Cardiac muscle cell (in vitro differentiated cells and primary cell): Measurements from ENCODE around the gene TOMM34. TPM values are rescaled to one million over a fixed set of nuclear protein-coding genes. Genes with fewer than 3 reads are reported as not detected.

Experiments
- DNase-seq, 2 donors: peaks; one replicate each; pipeline versions ENCODE4 v3.0.0 to v3.0.0-alpha.2; 2010 to 2017; ENCODE audit warnings: low read depth in 1 of 2, low spot score in 1 of 2
- H3K27ac ChIP-seq: fragments of 200-600 bp; sonication (generic); 2 replicates; pipeline ENCODE4 v1.5.1; 2016
- H3K27me3 ChIP-seq: fragments of 200-600 bp; sonication (generic); 2 replicates; pipeline ENCODE4 v1.6.0; 2016; ENCODE audit warnings: control low read depth
- H3K36me3 ChIP-seq: fragments of 200-600 bp; sonication (generic); 2 replicates; pipeline ENCODE4 v1.5.1; 2016; ENCODE audit warnings: control low read depth
- H3K4me1 ChIP-seq: fragments of 200-600 bp; sonication (generic); 2 replicates; pipeline ENCODE4 v1.8.1; 2017; ENCODE audit warnings: low read depth, mild to moderate bottlenecking, mixed run types
- H3K4me3 ChIP-seq: fragments of 200-600 bp; sonication (generic); 2 replicates; pipeline ENCODE4 v1.5.1; 2016; ENCODE audit warnings: mild to moderate bottlenecking
- H3K9me3 ChIP-seq: fragments of 200-600 bp; sonication (generic); 2 replicates; pipeline ENCODE4 v1.5.1; 2017; ENCODE audit warnings: low read depth, mild to moderate bottlenecking, control low read depth
- CTCF ChIP-seq: IDR thresholded peaks from 2 replicates; pipeline ENCODE4 v1.5.1; 2012; ENCODE audit warnings: low read depth, mild to moderate bottlenecking, low read length
- polyA plus RNA-seq: library from polyadenylated mRNA; unstranded; fragments of >200 nt; fragmentation: Nextera tagmentation; extraction: Ambion mirVana; gene quantifications from 2 replicates; pipeline ENCODE4 v1.2.1, GENCODE V29; 2016
- total RNA-seq: library from RNA; depleted of rRNA; stranded (reverse); fragments of >200 nt; gene quantifications from 2 replicates; pipeline ENCODE4 v1.2.3, GENCODE V29; 2016

Gene TOMM34
- total and polyA plus RNA-seq, 2 experiments from 2014 or later, result 79.2 to 107 TPM

GRCh38 chr20:44901974-44902373 is 58.2 kb downstream of the TOMM34 start:
- Histone ChIP-seq H3K4me1 (peaks cover 4% of the 10 kb centered on the region), H3K27me3 (no peaks in the 10 kb centered on the region), H3K27ac (no peak overlapping the region), H3K9me3 (no peaks in the 10 kb centered on the region), H3K4me3 (no peak overlapping the region), H3K36me3 (peaks cover 49% of the 10 kb centered on the region)
- no peak for TF ChIP-seq CTCF
- no peak for DNase-seq

- no peak overlapping the region for H3K27ac ChIP-seq
- H3K9me3 ChIP-seq, result no peaks in the 10 kb centered on the region
- no peak overlapping the region for H3K4me3 ChIP-seq
- no peak for DNase-seq
- no peak for TF ChIP-seq CTCF
- H3K36me3 ChIP-seq, result peaks cover 40% of the 10 kb centered on the region
- no peaks in the 10 kb centered on the region for H3K27me3 ChIP-seq
- H3K4me1 ChIP-seq, result peaks cover 13% of the 10 kb centered on the region
Measured at GRCh38 chr20:44900231-44900854, 59.9 kb downstream of the TOMM34 start.

- Histone ChIP-seq H3K27ac (no peak overlapping the region), H3K27me3 (no peaks in the 10 kb centered on the region), H3K4me3 (no peak overlapping the region), H3K9me3 (no peaks in the 10 kb centered on the region), H3K4me1 (peaks cover 13% of the 10 kb centered on the region), H3K36me3 (peaks cover 8% of the 10 kb centered on the region)
- no peak for DNase-seq
- TF ChIP-seq CTCF, result no peak
Measured at GRCh38 chr20:44897133-44897532, 63.1 kb downstream of the TOMM34 start.

GRCh38 chr20:44896583-44896982 is 63.6 kb downstream of the TOMM34 start:
- Histone ChIP-seq H3K9me3 (no peaks in the 10 kb centered on the region), H3K27me3 (no peaks in the 10 kb centered on the region), H3K27ac (no peak overlapping the region), H3K4me1 (peaks cover 13% of the 10 kb centered on the region), H3K36me3 (peaks cover 3% of the 10 kb centered on the region), H3K4me3 (no peak overlapping the region)
- DNase-seq, result peak in 1 of 2 donors; percentile 69
- TF ChIP-seq CTCF, result no peak

GRCh38 chr20:44894959-44895358 is 65.2 kb downstream of the TOMM34 start:
- H3K27ac ChIP-seq, result no peak overlapping the region
- no peak overlapping the region for H3K4me3 ChIP-seq
- TF ChIP-seq CTCF, result no peak
- H3K4me1 ChIP-seq, result peaks cover 13% of the 10 kb centered on the region
- DNase-seq, result no peak
- no peaks in the 10 kb centered on the region for H3K9me3 ChIP-seq
- no peaks in the 10 kb centered on the region for H3K36me3 ChIP-seq
- no peaks in the 10 kb centered on the region for H3K27me3 ChIP-seq

Other genes starting within 250 kb of the TOMM34 start
- gene CCN5, start 245.0 kb downstream of the TOMM34 start, total RNA-seq, result not detected in 2 replicates
- 0.20 TPM in 1 of 2 replicates, not detected in the other for gene CCN5, start 245.0 kb downstream of the TOMM34 start, polyA plus RNA-seq
- 0.07 TPM in 1 of 2 replicates, not detected in the other for gene KCNK15, start 214.5 kb downstream of the TOMM34 start, total RNA-seq
- gene KCNK15, start 214.5 kb downstream of the TOMM34 start, polyA plus RNA-seq, result 0.32 TPM in 1 of 2 replicates, not detected in the other
- gene RIMS4, start 149.9 kb downstream of the TOMM34 start, total RNA-seq, result 4.3 and 5.3 TPM in 2 replicates
- gene RIMS4, start 149.9 kb downstream of the TOMM34 start, polyA plus RNA-seq, result 2.0 and 3.6 TPM in 2 replicates
- gene YWHAB, start 74.7 kb downstream of the TOMM34 start, total RNA-seq, result 66.0 and 66.8 TPM in 2 replicates
- gene YWHAB, start 74.7 kb downstream of the TOMM34 start, polyA plus RNA-seq, result 167 and 242 TPM in 2 replicates
- 15.3 and 36.0 TPM in 2 replicates for gene PABPC1L, start 50.3 kb downstream of the TOMM34 start, total RNA-seq
- 14.9 and 17.2 TPM in 2 replicates for gene PABPC1L, start 50.3 kb downstream of the TOMM34 start, polyA plus RNA-seq
- gene STK4, start 6.1 kb upstream of the TOMM34 start, total RNA-seq, result 9.7 and 16.0 TPM in 2 replicates
- 18.0 and 19.1 TPM in 2 replicates for gene STK4, start 6.1 kb upstream of the TOMM34 start, polyA plus RNA-seq
- not detected in 2 replicates for gene KCNS1, start 140.7 kb upstream of the TOMM34 start, total RNA-seq
- 0.19 TPM in 1 of 2 replicates, not detected in the other for gene KCNS1, start 140.7 kb upstream of the TOMM34 start, polyA plus RNA-seq
- not detected in 2 replicates for gene WFDC5, start 154.8 kb upstream of the TOMM34 start, total RNA-seq
- gene WFDC5, start 154.8 kb upstream of the TOMM34 start, polyA plus RNA-seq, result not detected in 2 replicates
- not detected in 2 replicates for gene WFDC12, start 164.1 kb upstream of the TOMM34 start, total RNA-seq
- not detected in 2 replicates for gene WFDC12, start 164.1 kb upstream of the TOMM34 start, polyA plus RNA-seq
- not detected in 2 replicates for gene PI3, start 214.5 kb upstream of the TOMM34 start, total RNA-seq
- gene PI3, start 214.5 kb upstream of the TOMM34 start, polyA plus RNA-seq, result not detected in 2 replicates
- not detected in 2 replicates for gene SEMG1, start 246.6 kb upstream of the TOMM34 start, total RNA-seq
- not detected in 2 replicates for gene SEMG1, start 246.6 kb upstream of the TOMM34 start, polyA plus RNA-seq